Breast epithelium (tissue), 4 donors: ENCODE data around the gene SCPEP1. TPM values are rescaled to one million over a fixed set of nuclear protein-coding genes. Genes with fewer than 3 reads are reported as not detected.
A peak's percentile ranks its signal among the peaks of the same experiment; 100 is the strongest.

ENCODE experiments used
- DNase-seq, 2 donors: peaks; one replicate each; pipeline ENCODE4 v3.0.0-alpha.2; 2019; ENCODE audit warnings: low spot score in 2 of 2
- H3K27ac ChIP-seq, 2 donors: fragments of 200-600 bp; sonication (generic) in 1 of 2; one replicate each; pipeline ENCODE4 v1.5.1; 2016 to 2019; ENCODE audit warnings: mild to moderate bottlenecking in 1 of 2
- H3K27me3 ChIP-seq, 2 donors: fragments of 200-600 bp; sonication (generic) in 1 of 2; one replicate each; pipeline versions ENCODE4 v1.5.1 to v1.6.0; 2017 to 2019; ENCODE audit warnings: control low read depth in 1 of 2, mild to moderate bottlenecking in 1 of 2
- H3K36me3 ChIP-seq: fragments of 200-600 bp; one replicate; pipeline ENCODE4 v1.5.1; 2019
- H3K4me1 ChIP-seq, 2 donors: fragments of 200-600 bp; sonication (generic); one replicate each; pipeline ENCODE4 v1.5.1; 2016 to 2019; ENCODE audit warnings: control low read depth in 1 of 2
- H3K4me3 ChIP-seq, 3 donors: fragments of 200-600 bp; sonication (generic); 1 replicate in 2 of 3; 2 replicates in 1 of 3; pipeline ENCODE4 v1.5.1; 2016 to 2019; ENCODE audit warnings: mild to moderate bottlenecking in 3 of 3, moderate library complexity in 2 of 3
- H3K9me3 ChIP-seq, 2 donors: fragments of 200-600 bp; sonication (generic) in 1 of 2; one replicate each; pipeline ENCODE4 v1.5.1; 2016 to 2019; ENCODE audit warnings: control low read depth in 1 of 2
- CTCF ChIP-seq, 3 donors: fragments of 450-650 bp; IDR thresholded peaks; one replicate each; pipeline ENCODE4 v1.5.1; 2016 to 2017; ENCODE audit warnings: antibody characterized with exemption in 3 of 3, mild to moderate bottlenecking in 3 of 3, moderate library complexity in 3 of 3
- POLR2A ChIP-seq: fragments of 450-650 bp; IDR thresholded peaks from one replicate; pipeline ENCODE4 v1.6.1; 2016; ENCODE audit warnings: antibody characterized with exemption, mild to moderate bottlenecking, moderate library complexity
- POLR2AphosphoS5 ChIP-seq, 3 donors: sonication (generic); formaldehyde crosslinking; IDR thresholded peaks; one replicate each; pipeline ENCODE4 v1.6.1; 2017; ENCODE audit warnings: antibody characterized with exemption in 3 of 3
- intact Hi-C: fragments of 100-400 bp; cut with DNase I; formaldehyde crosslinking; loops from one replicate; pipeline ENCODE4 v1.15.1; 2023; ENCODE audit warnings: low total_unique reads
- total RNA-seq, 3 donors: library from RNA; depleted of rRNA; stranded (reverse); fragments of >200 nt; gene quantifications; one replicate each; pipeline ENCODE4 v1.1.0, GENCODE V29; 2016

SCPEP1 gene
- total RNA-seq, 3 donors from 2014 or later: 55.4 to 264 (median 146) TPM

- Histone ChIP-seq H3K27me3 (no peaks in the 10 kb centered on the region), H3K9me3 (no peaks in the 10 kb centered on the region), H3K4me1 (no peaks in the 10 kb centered on the region), H3K36me3 (no peaks in the 10 kb centered on the region), H3K27ac (peak overlapping the region; percentile 59 to 77), H3K4me3 (no peak overlapping the region)
- intact Hi-C loops: no loop called here
- TF ChIP-seq CTCF (IDR thresholded peaks at IDR 0.05): no peak
- no peak for TF ChIP-seq POLR2A
- no peak for TF ChIP-seq POLR2AphosphoS5 (IDR thresholded peaks at IDR 0.05)
- DNase-seq: peak in 1 of 2 donors; percentile 69
Observed at GRCh38 chr17:56982312-56982711, 4.4 kb downstream of the SCPEP1 start.

- DNase-seq: no peak
Observed at GRCh38 chr17:56983366-56983765, 5.4 kb downstream of the SCPEP1 start.

DNA sequence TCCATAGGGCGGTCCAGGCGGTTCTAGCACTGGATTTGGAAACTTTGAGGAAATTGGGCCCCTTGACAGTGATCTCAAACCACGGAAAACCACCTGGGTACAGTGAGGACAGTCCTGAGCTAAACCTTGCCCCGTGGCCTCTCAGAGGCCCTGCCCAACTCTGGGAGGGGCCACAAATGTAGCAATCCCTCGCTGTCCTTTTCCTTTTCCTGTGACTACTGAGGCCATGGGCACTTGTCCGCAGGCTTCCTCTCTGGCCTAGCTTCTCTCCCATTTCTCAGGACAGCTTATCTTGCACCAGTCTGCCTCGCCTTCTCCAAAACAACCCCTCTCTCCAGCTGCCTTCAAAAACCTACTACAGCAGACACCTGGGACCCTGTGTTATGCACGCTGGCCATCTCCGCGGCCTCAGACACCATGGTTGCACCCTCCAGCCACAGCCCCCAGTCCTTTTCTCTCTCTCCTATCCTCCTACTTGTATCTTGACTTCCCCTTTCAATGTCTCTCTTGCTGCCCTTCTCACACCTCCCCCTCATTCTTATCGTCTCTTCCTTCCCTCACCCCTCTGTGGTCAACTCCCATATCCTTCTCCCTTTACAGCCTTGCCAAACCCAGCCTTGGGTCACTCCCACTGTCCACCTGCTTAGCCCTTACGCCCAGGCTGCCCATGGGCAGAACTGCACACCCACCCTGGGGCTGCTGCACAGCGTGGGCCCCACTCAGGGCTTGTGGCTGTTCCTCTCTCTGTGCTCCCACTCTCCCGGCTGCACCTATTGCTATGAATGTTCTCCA lies 7.6 kb downstream of the SCPEP1 start:
- Histone ChIP-seq H3K4me3 (no peak overlapping the region), H3K27me3 (no peaks in the 10 kb centered on the region), H3K36me3 (no peaks in the 10 kb centered on the region), H3K27ac (no peak overlapping the region), H3K9me3 (no peaks in the 10 kb centered on the region), H3K4me1 (no peaks in the 10 kb centered on the region)
- TF ChIP-seq CTCF (IDR thresholded peaks at IDR 0.05) (no peak), POLR2A (no peak), POLR2AphosphoS5 (IDR thresholded peaks at IDR 0.05) (no peak)
- no peak for DNase-seq
- intact Hi-C loops: no loop called here

More at GRCh38 chr17:56983366-56983765, 5.4 kb downstream of the SCPEP1 start:
- no peaks in the 10 kb centered on the region for H3K27me3 ChIP-seq
- H3K9me3 ChIP-seq: no peaks in the 10 kb centered on the region
- no peak for TF ChIP-seq POLR2AphosphoS5 (IDR thresholded peaks at IDR 0.05)
- no peak for TF ChIP-seq POLR2A
- TF ChIP-seq CTCF (IDR thresholded peaks at IDR 0.05): no peak
- no peaks in the 10 kb centered on the region for H3K36me3 ChIP-seq
- H3K27ac ChIP-seq: peak overlapping the region in 1 of 2 donors; percentile 49
- intact Hi-C loops: no loop called here
- no peaks in the 10 kb centered on the region for H3K4me1 ChIP-seq
- no peak overlapping the region for H3K4me3 ChIP-seq

GRCh38 chr17:56987283-56987834 lies 9.4 kb downstream of the SCPEP1 start:
- H3K36me3 ChIP-seq: no peaks in the 10 kb centered on the region

More at GRCh38 chr17:56987283-56987834, 9.4 kb downstream of the SCPEP1 start:
- Histone ChIP-seq H3K27me3 (no peaks in the 10 kb centered on the region), H3K4me3 (no peak overlapping the region), H3K4me1 (no peaks in the 10 kb centered on the region), H3K27ac (no peak overlapping the region), H3K9me3 (no peaks in the 10 kb centered on the region)
- DNase-seq: no peak
- no peak for TF ChIP-seq POLR2AphosphoS5 (IDR thresholded peaks at IDR 0.05)
- no peak for TF ChIP-seq CTCF (IDR thresholded peaks at IDR 0.05)
- TF ChIP-seq POLR2A: no peak
- intact Hi-C loops: no loop called here
